Activated CD8-positive, alpha-beta memory T cell treated with anti-CD3 and anti-CD28 coated beads, Interleukin-2, amount 10 ng/mL, durations not matched to agents 7 days and 5 days (primary cell): ENCODE results near the gene KRT81. TPM values are rescaled to one million over a fixed set of nuclear protein-coding genes. Genes with fewer than 3 reads are reported as not detected.

Experiments
- ATAC-seq: fragments of 150-1000 bp; cut with Tn5 transposase; one replicate; pipeline ENCODE4 v1.10.0; 2021; ENCODE audit warnings: moderate library complexity
- CTCF ChIA-PET: fragments of 350-600 bp; sonication (Branson Sonifier 250); formaldehyde crosslinking; loops from one replicate; lab custom pipeline; 2021; ENCODE audit warnings: antibody characterized with exemption; lab: Charles Lee
- DNase-seq: peaks from one replicate; pipeline ENCODE4 v3.0.0-alpha.2; 2020
- H3K27ac Mint-ChIP-seq: one replicate; pipeline ENCODE4 v1.8.0; 2021; ENCODE audit warnings: mild to moderate bottlenecking, mixed read lengths
- H3K27me3 Mint-ChIP-seq: one replicate; pipeline ENCODE4 v1.8.0; 2021; ENCODE audit warnings: mixed read lengths
- H3K36me3 Mint-ChIP-seq: one replicate; pipeline ENCODE4 v1.8.0; 2021; ENCODE audit warnings: mild to moderate bottlenecking, mixed read lengths
- H3K4me1 Mint-ChIP-seq: one replicate; pipeline ENCODE4 v1.8.0; 2021; ENCODE audit warnings: mixed read lengths
- H3K4me3 Mint-ChIP-seq: one replicate; pipeline ENCODE4 v1.8.0; 2021; ENCODE audit warnings: mild to moderate bottlenecking, moderate library complexity, mixed read lengths
- H3K9me3 Mint-ChIP-seq: one replicate; pipeline ENCODE4 v1.8.0; 2022; ENCODE audit warnings: low read depth, mixed read lengths
- total RNA-seq, 2 experiments: library from RNA; stranded (reverse); gene quantifications; one replicate each; pipeline ENCODE4 v1.2.3, GENCODE V29; 2021

The KRT81 gene
- total RNA-seq, result under 1 TPM in 1 of 2 experiments, not detected in 1; 0.30 TPM

GRCh38 chr12:52291267-52291935, at the start of gene KRT81:
KRT81 (minus strand) TSS chr12:52291534; CDS start chr12:52291465, 69 bp downstream.
- CTCF ChIA-PET, result interaction anchor here (1.5 to 2.5 kb wide), 2 partner anchors 12 to 15 kb away, joined by 6 to 20 read pairs; no protein-coding TSS in a partner anchor
- Mint-ChIP-seq H3K27ac (no peak within 1 kb of the TSS), H3K4me3 (no peak within 1 kb of the TSS), H3K36me3 (peaks cover 3% of the 10 kb centered on the region), H3K27me3 (peaks cover 30% of the 10 kb centered on the region), H3K9me3 (no peaks in the 10 kb centered on the region), H3K4me1 (peaks cover 20% of the 10 kb centered on the region)
- ATAC-seq (no peak), DNase-seq (no peak)

GRCh38 chr12:52338241-52338960, 47.1 kb upstream of the KRT81 start:
- peaks cover 3% of the 10 kb centered on the region for H3K36me3 Mint-ChIP-seq
- H3K4me1 Mint-ChIP-seq, result peaks cover 8% of the 10 kb centered on the region
- no peak overlapping the region for H3K27ac Mint-ChIP-seq
- peaks cover 30% of the 10 kb centered on the region for H3K27me3 Mint-ChIP-seq
- DNase-seq (no peak), ATAC-seq (no peak)
- H3K4me3 Mint-ChIP-seq, result no peak overlapping the region
- H3K9me3 Mint-ChIP-seq, result peaks cover 3% of the 10 kb centered on the region
- CTCF ChIA-PET, result interaction anchor here (1.2 to 1.7 kb wide), 3 partner anchors 10 to 34 kb away, joined by 3 to 9 read pairs (median 6); no protein-coding TSS in a partner anchor

GRCh38 chr12:52337054-52337453, 45.7 kb upstream of the KRT81 start:
- Mint-ChIP-seq H3K27me3 (peaks cover 25% of the 10 kb centered on the region), H3K4me3 (no peak overlapping the region), H3K36me3 (peaks cover 3% of the 10 kb centered on the region), H3K27ac (no peak overlapping the region), H3K4me1 (peaks cover 8% of the 10 kb centered on the region), H3K9me3 (peaks cover 3% of the 10 kb centered on the region)
- CTCF ChIA-PET, result interaction anchor here (0.9 to 1.7 kb wide), 4 partner anchors 9 to 24 kb away, joined by 3 to 9 read pairs (median 4); no protein-coding TSS in a partner anchor
- no peak for ATAC-seq
- DNase-seq, result no peak

- Mint-ChIP-seq H3K27me3 (peaks cover 22% of the 10 kb centered on the region), H3K4me1 (peaks cover 8% of the 10 kb centered on the region), H3K36me3 (peaks cover 3% of the 10 kb centered on the region), H3K27ac (no peak overlapping the region), H3K4me3 (no peak overlapping the region), H3K9me3 (peaks cover 3% of the 10 kb centered on the region)
- CTCF ChIA-PET, result interaction anchor here (0.9 to 1.7 kb wide), 4 partner anchors 9 to 25 kb away, joined by 3 to 9 read pairs (median 4); no protein-coding TSS in a partner anchor
- ATAC-seq, result no peak
- no peak for DNase-seq
Observed at GRCh38 chr12:52336641-52337040, 45.3 kb upstream of the KRT81 start.

GRCh38 chr12:52335598-52336262, 44.4 kb upstream of the KRT81 start:
- ATAC-seq (no peak), DNase-seq (no peak)
- Mint-ChIP-seq H3K36me3 (peaks cover 3% of the 10 kb centered on the region), H3K27me3 (peaks cover 20% of the 10 kb centered on the region), H3K27ac (no peak overlapping the region), H3K4me3 (no peak overlapping the region), H3K4me1 (peaks cover 8% of the 10 kb centered on the region), H3K9me3 (peaks cover 3% of the 10 kb centered on the region)
- CTCF ChIA-PET, result interaction anchor here (0.9 to 1.6 kb wide), 4 partner anchors 9 to 179 kb away, joined by 3 to 6 read pairs (median 3); no protein-coding TSS in a partner anchor

GRCh38 chr12:52334185-52334584, 42.9 kb upstream of the KRT81 start:
- CTCF ChIA-PET, result no interaction called here
- H3K27ac Mint-ChIP-seq, result no peak overlapping the region
- peaks cover 8% of the 10 kb centered on the region for H3K4me1 Mint-ChIP-seq
- ATAC-seq, result no peak
- H3K36me3 Mint-ChIP-seq, result peaks cover 3% of the 10 kb centered on the region
- peaks cover 3% of the 10 kb centered on the region for H3K9me3 Mint-ChIP-seq
- H3K4me3 Mint-ChIP-seq, result no peak overlapping the region
- no peak for DNase-seq
- peaks cover 22% of the 10 kb centered on the region for H3K27me3 Mint-ChIP-seq

- Mint-ChIP-seq H3K27me3 (peaks cover 22% of the 10 kb centered on the region), H3K27ac (no peak overlapping the region), H3K9me3 (peaks cover 3% of the 10 kb centered on the region), H3K4me1 (peaks cover 12% of the 10 kb centered on the region), H3K36me3 (peaks cover 3% of the 10 kb centered on the region), H3K4me3 (no peak overlapping the region)
- DNase-seq, result no peak
- CTCF ChIA-PET, result no interaction called here
- ATAC-seq, result no peak
Observed at GRCh38 chr12:52333321-52333720, 42.0 kb upstream of the KRT81 start.

GRCh38 chr12:52332381-52332780, 41.0 kb upstream of the KRT81 start:
- peaks cover 3% of the 10 kb centered on the region for H3K9me3 Mint-ChIP-seq
- no peak overlapping the region for H3K4me3 Mint-ChIP-seq
- DNase-seq (no peak), ATAC-seq (no peak)
- H3K4me1 Mint-ChIP-seq, result peaks cover 20% of the 10 kb centered on the region
- H3K27ac Mint-ChIP-seq, result no peak overlapping the region
- CTCF ChIA-PET, result interaction anchor here (0.8 to 1.5 kb wide), 2 partner anchors 26 to 176 kb away, joined by 3 read pairs; no protein-coding TSS in a partner anchor
- H3K27me3 Mint-ChIP-seq, result peaks cover 21% of the 10 kb centered on the region
- peaks cover 3% of the 10 kb centered on the region for H3K36me3 Mint-ChIP-seq

GRCh38 chr12:52331833-52332232, 40.5 kb upstream of the KRT81 start:
- no peak overlapping the region for H3K4me3 Mint-ChIP-seq
- peaks cover 22% of the 10 kb centered on the region for H3K4me1 Mint-ChIP-seq
- peaks cover 3% of the 10 kb centered on the region for H3K9me3 Mint-ChIP-seq
- CTCF ChIA-PET, result interaction anchor here (1.0 to 5.3 kb wide), 3 partner anchors 53 to 176 kb away, joined by 3 to 28 read pairs (median 3); no protein-coding TSS in a partner anchor
- peaks cover 22% of the 10 kb centered on the region for H3K27me3 Mint-ChIP-seq
- no peak overlapping the region for H3K27ac Mint-ChIP-seq
- no peak for DNase-seq
- H3K36me3 Mint-ChIP-seq, result peaks cover 3% of the 10 kb centered on the region
- ATAC-seq, result no peak

- Mint-ChIP-seq H3K27me3 (peaks cover 20% of the 10 kb centered on the region), H3K4me3 (no peak overlapping the region), H3K4me1 (peaks cover 18% of the 10 kb centered on the region), H3K27ac (no peak overlapping the region), H3K9me3 (no peaks in the 10 kb centered on the region), H3K36me3 (no peaks in the 10 kb centered on the region)
- CTCF ChIA-PET, result interaction anchor here (1.0 to 5.3 kb wide), 3 partner anchors 9 to 175 kb away, joined by 3 to 28 read pairs (median 3); no protein-coding TSS in a partner anchor
- ATAC-seq (no peak), DNase-seq (no peak)
Observed at GRCh38 chr12:52331039-52331438, 39.7 kb upstream of the KRT81 start.

GRCh38 chr12:52327830-52328500, 36.6 kb upstream of the KRT81 start:
- Mint-ChIP-seq H3K27me3 (peaks cover 33% of the 10 kb centered on the region), H3K9me3 (no peaks in the 10 kb centered on the region), H3K4me3 (no peak overlapping the region), H3K4me1 (peaks cover 18% of the 10 kb centered on the region), H3K27ac (no peak overlapping the region), H3K36me3 (no peaks in the 10 kb centered on the region)
- CTCF ChIA-PET, result interaction anchor here (0.6 to 5.3 kb wide), 28 partner anchors 9 to 552 kb away, joined by 3 to 28 read pairs (median 4); no protein-coding TSS in a partner anchor
- no peak for DNase-seq
- no peak for ATAC-seq

- Mint-ChIP-seq H3K36me3 (no peaks in the 10 kb centered on the region), H3K27ac (no peak overlapping the region), H3K27me3 (peaks cover 39% of the 10 kb centered on the region), H3K4me1 (peaks cover 18% of the 10 kb centered on the region), H3K9me3 (no peaks in the 10 kb centered on the region), H3K4me3 (no peak overlapping the region)
- CTCF ChIA-PET, result interaction anchor here (0.6 to 5.3 kb wide), 30 partner anchors 8 to 553 kb away, joined by 3 to 28 read pairs (median 4); no protein-coding TSS in a partner anchor
- ATAC-seq, result peak; percentile 97
- DNase-seq, result peak; percentile 86
Observed at GRCh38 chr12:52327052-52327829, 35.9 kb upstream of the KRT81 start.
